Measurements from ENCODE around the gene CEACAM4.

GRCh38 chr19:41584260-41584810 lies 42.5 kb downstream of the CEACAM4 start:
- TF ChIP-seq ZNF274 (IDR thresholded peaks at IDR 0.05; ENCODE audit: low read depth, low read length) (no peak), YY1 (IDR thresholded peaks at IDR 0.05; ENCODE audit: insufficient read depth, insufficient read length) (no peak)
